Calu3 (cell line): ENCODE measurements around the gene RBX1. TPM values are rescaled to one million over a fixed set of nuclear protein-coding genes. Genes with fewer than 3 reads are reported as not detected.

Experiments used
- BruUV-seq: library from RNA; stranded (reverse); fragments of 400-500 nt; replicated peaks from 2 replicates; lab custom pipeline; 2021; lab: Mats Ljungman, UMichigan
- CTCF ChIA-PET: fragments of 300-600 bp; sonication (Branson Sonifier 250); formaldehyde crosslinking; loops from one replicate; lab custom pipeline; 2022; ENCODE audit warnings: antibody characterized with exemption; lab: Charles Lee
- DNase-seq: peaks from one replicate; pipeline ENCODE4 v3.0.0; 2022
- H3K27ac Mint-ChIP-seq: one replicate; pipeline ENCODE4 v1.8.0; 2022; ENCODE audit warnings: mixed read lengths; ENCODE audit not compliant: unreplicated experiment
- H3K27me3 Mint-ChIP-seq: one replicate; pipeline ENCODE4 v1.8.0; 2022; ENCODE audit warnings: mixed read lengths; ENCODE audit not compliant: unreplicated experiment
- H3K36me3 Mint-ChIP-seq: one replicate; pipeline ENCODE4 v1.8.0; 2022; ENCODE audit warnings: mild to moderate bottlenecking, moderate library complexity, mixed read lengths; ENCODE audit not compliant: insufficient read depth, unreplicated experiment
- H3K4me1 Mint-ChIP-seq: one replicate; pipeline ENCODE4 v1.8.0; 2022; ENCODE audit warnings: mild to moderate bottlenecking, low read depth, mixed read lengths; ENCODE audit not compliant: unreplicated experiment
- H3K4me3 Mint-ChIP-seq: one replicate; pipeline ENCODE4 v1.8.0; 2022; ENCODE audit warnings: mild to moderate bottlenecking, low read depth, moderate library complexity, mixed read lengths; ENCODE audit not compliant: unreplicated experiment
- H3K9me3 Mint-ChIP-seq: one replicate; pipeline ENCODE4 v1.8.0; 2022; ENCODE audit warnings: low read depth, mixed read lengths; ENCODE audit not compliant: unreplicated experiment
- CTCF ChIP-seq: fragments of 200-600 bp; IDR thresholded peaks from one replicate; pipeline ENCODE4 v1.8.0; 2022; ENCODE audit warnings: antibody characterized with exemption; ENCODE audit not compliant: unreplicated experiment
- intact Hi-C: fragments of 100-400 bp; cut with micrococcal nuclease; formaldehyde crosslinking; loops from one replicate; pipeline ENCODE4 v1.10.0; 2022; ENCODE audit not compliant: unreplicated experiment
- total RNA-seq: library from RNA; stranded (reverse); gene quantifications from 2 replicates; pipeline ENCODE4 v1.2.3, GENCODE V29; 2022

Gene RBX1
- total RNA-seq, 1 experiment from 2014 or later = 45.5 TPM

GRCh38 chr22:40932396-40932795 lies 18.8 kb upstream of the RBX1 start:
- H3K27me3 Mint-ChIP-seq = no peaks in the 10 kb centered on the region
- H3K4me1 Mint-ChIP-seq = no peaks in the 10 kb centered on the region
- H3K36me3 Mint-ChIP-seq = peaks cover 15% of the 10 kb centered on the region
- intact Hi-C loops = no loop called here
- CTCF ChIA-PET = no interaction called here
- no TSS peak for BruUV-seq
- TF ChIP-seq CTCF = no peak
- no peaks in the 10 kb centered on the region for H3K9me3 Mint-ChIP-seq
- no peak for DNase-seq
- H3K27ac Mint-ChIP-seq = no peak overlapping the region
- no peak overlapping the region for H3K4me3 Mint-ChIP-seq

GRCh38 chr22:40939202-40939601 lies 12.0 kb upstream of the RBX1 start:
- CTCF ChIA-PET = no interaction called here
- no peak for DNase-seq
- no peaks in the 10 kb centered on the region for H3K27me3 Mint-ChIP-seq

GRCh38 chr22:40951795-40952605 lies 822 bp downstream of the RBX1 start:
- no peaks in the 10 kb centered on the region for H3K27me3 Mint-ChIP-seq
- TSS peak; percentile 37 for BruUV-seq
- intact Hi-C loops = loop anchor here (5.0 kb wide), 1 partner anchor 140 kb away; the partner anchor contains the start of gene EP300
- peak overlapping the region; percentile 98 for H3K4me3 Mint-ChIP-seq
- CTCF ChIA-PET = interaction anchor here (0.6 to 1.6 kb wide), 10 partner anchors 29 to 948 kb away, joined by 3 to 8 read pairs (median 4); partner anchors contain the start of gene EP300
- no peaks in the 10 kb centered on the region for H3K9me3 Mint-ChIP-seq
- H3K27ac Mint-ChIP-seq = peak overlapping the region; percentile 95
- DNase-seq = no peak
- H3K36me3 Mint-ChIP-seq = peaks cover 48% of the 10 kb centered on the region
- peaks cover 22% of the 10 kb centered on the region for H3K4me1 Mint-ChIP-seq
- TF ChIP-seq CTCF = no peak

More at GRCh38 chr22:40939202-40939601, 12.0 kb upstream of the RBX1 start:
- Mint-ChIP-seq H3K4me1 (no peaks in the 10 kb centered on the region), H3K36me3 (peaks cover 8% of the 10 kb centered on the region), H3K27ac (no peak overlapping the region), H3K9me3 (no peaks in the 10 kb centered on the region), H3K4me3 (no peak overlapping the region)
- no peak for TF ChIP-seq CTCF
- no TSS peak for BruUV-seq
- intact Hi-C loops = no loop called here

GRCh38 chr22:40953471-40953870 lies 2.3 kb downstream of the RBX1 start:
- H3K9me3 Mint-ChIP-seq = no peaks in the 10 kb centered on the region
- CTCF ChIA-PET = interaction anchor here (0.6 kb wide), 1 partner anchor 83 kb away, joined by 5 read pairs; no protein-coding TSS in a partner anchor
- DNase-seq = no peak
- no peak for TF ChIP-seq CTCF
- no peak overlapping the region for H3K27ac Mint-ChIP-seq
- H3K36me3 Mint-ChIP-seq = peaks cover 51% of the 10 kb centered on the region
- no peak overlapping the region for H3K4me3 Mint-ChIP-seq
- peaks cover 20% of the 10 kb centered on the region for H3K4me1 Mint-ChIP-seq
- BruUV-seq = no TSS peak
- no peaks in the 10 kb centered on the region for H3K27me3 Mint-ChIP-seq
- intact Hi-C loops = loop anchor here (5.0 kb wide), 1 partner anchor 139 kb away; the partner anchor contains the start of gene EP300
